GM21576 (cell line): ENCODE measurements around the gene SPECC1L.

Experiments used
- ATAC-seq: cut with Tn5 transposase; IDR thresholded peaks from one replicate; pipeline ENCODE4 v1.9.1; 2021; ENCODE audit warnings: mild to moderate bottlenecking, moderate library complexity; ENCODE audit not compliant: unreplicated experiment

Gene SPECC1L

DNA sequence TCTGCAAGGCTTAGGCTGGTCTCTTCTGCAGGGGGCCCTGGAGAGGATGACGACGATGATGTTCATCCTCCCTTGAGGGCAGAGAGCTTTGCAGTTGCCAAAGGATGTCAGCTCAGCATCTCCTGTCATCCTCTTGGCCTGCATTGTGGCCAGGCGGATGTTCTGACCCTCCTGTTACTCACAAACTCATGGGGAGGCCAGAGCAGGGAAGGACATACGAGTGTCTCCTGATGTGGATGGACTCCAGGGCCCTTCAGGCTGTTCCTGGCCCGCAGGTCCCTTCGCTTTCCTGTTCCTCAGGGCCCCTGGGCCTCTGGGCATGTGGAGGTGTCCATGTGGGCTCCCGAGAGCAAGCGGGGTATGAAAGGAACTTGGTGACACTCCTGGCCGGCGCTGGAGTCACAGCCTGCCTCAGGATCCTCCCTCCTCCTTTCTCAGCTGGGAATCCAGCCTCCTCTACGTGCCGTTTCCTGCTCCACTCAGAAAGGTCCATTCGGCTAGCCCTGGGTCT, 165.3 kb downstream of the SPECC1L start:
- no peak for ATAC-seq

DNA sequence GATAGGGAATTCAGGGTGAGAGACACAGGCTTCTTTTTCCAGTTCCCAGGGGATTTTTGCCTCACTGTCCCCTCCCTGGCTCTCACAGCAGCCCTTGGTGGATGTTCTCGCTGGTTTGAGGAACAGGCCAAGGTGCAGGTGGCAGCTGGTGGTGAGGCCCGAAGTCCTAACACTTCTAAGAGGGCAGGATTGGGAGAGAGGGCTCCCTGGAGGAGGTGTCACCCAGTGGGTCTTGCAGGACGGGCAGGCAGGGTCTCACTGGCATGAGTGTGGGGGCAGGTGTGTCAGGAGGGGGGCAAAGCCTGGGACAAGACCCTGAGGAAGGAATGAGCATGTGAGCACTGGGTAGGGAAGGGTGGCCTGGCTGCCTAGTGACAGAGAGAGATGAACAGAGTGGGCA, 165.9 kb downstream of the SPECC1L start:
- no peak for ATAC-seq

DNA sequence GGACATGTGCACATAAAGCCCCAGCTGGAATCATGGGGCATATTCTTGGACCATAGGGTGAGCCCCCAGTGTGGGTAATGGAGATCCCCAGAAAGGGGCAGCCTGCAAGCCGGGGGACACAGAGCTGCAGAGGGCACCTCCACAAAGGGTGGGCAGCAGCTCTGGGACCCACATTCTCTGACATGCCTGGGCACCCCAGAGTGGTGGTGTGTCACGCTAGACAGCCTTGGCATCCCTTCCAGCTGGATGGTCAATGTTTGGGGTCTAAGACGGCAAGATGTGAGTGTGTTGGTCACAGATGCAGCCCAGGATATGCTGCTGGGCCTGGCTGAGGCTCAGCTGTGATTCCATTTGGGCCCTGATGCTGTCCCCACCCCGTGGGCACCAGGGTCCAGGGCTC, 166.5 kb downstream of the SPECC1L start:
- no peak for ATAC-seq

DNA sequence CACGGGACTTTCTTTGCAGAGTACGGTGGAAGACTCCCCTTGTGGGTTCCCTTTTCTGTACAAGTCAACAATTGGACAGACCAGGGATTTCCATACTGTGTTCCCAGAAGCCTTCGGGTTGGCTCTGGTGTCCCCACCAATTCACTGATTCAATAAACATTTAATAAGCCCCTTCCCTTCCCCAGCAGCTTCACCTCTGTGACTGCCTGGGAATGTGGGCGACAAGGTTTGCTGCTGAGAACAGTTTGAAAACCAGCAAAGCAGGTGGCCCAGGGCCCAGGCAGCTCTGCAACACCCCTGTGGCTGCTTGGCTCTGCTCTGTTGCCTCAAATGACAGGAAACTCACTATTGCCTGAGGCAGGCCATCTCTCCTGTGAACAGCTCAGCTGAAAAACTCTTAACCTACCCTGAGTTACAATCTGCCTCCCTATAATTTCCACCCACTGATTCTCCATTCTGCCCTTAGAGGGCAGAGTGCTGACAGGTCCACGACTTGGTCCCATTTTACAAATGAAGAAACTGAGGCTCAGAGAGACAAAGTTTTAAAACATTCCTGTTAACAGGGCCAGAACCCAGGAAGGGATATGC, 167.2 kb downstream of the SPECC1L start:
- ATAC-seq = no peak

DNA sequence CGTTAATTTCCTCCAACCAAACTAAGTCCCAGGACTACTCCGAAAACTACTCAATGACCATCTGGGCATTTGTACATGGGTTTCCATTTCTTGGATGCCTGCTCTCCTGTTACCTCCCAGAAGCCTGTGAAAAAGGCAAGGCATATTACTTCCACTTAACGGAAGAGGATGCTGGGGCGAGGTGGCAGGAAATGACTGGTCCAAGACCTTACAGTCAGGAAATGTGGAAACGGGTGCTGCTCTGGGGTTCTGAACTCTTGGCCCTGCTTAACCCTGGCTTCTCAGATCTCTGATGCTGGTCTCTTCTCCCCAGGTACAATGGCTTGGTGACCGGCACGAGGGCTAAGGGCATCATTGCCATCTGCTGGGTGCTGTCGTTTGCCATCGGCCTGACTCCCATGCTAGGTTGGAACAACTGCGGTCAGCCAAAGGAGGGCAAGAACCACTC, 169.7 kb downstream of the SPECC1L start:
- ATAC-seq = no peak

GRCh38 chr22:24440718-24441405, 170.2 kb downstream of the SPECC1L start:
- no peak for ATAC-seq

- no peak for ATAC-seq
These were observed 171.0 kb downstream of the SPECC1L start for GRCh38 chr22:24441406-24442351.

- ATAC-seq = no peak
These were observed 171.7 kb downstream of the SPECC1L start for GRCh38 chr22:24442352-24442744.

- ATAC-seq = no peak
These were observed 173.0 kb downstream of the SPECC1L start for GRCh38 chr22:24443668-24444067.

DNA sequence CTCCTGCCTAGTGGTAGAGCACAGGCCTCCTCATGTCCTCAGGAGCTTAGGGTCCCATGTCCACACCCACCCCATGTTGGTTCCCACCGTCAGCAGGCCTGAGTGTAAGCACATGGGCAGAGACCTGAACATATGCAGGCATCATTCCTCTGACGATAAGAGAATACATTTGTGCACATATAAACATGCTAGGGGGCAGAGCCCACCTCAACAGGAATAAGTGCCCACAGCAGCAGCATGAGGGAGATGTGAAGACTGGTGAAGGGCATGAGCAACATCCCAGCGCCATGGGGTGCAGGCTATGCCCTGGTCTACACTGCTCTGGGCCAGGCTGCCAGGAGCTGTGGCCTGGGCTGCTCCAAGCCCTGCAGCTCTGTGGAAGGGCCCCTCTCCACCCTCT, 173.6 kb downstream of the SPECC1L start:
- ATAC-seq = no peak

GRCh38 chr22:24444729-24445466, 174.3 kb downstream of the SPECC1L start:
- ATAC-seq = no peak

GRCh38 chr22:24445481-24446259, 175.0 kb downstream of the SPECC1L start:
- ATAC-seq = no peak

GRCh38 chr22:24446260-24446611, 175.6 kb downstream of the SPECC1L start:
- no peak for ATAC-seq

- ATAC-seq = no peak
These were observed 180.0 kb downstream of the SPECC1L start for GRCh38 chr22:24450610-24451009.

DNA sequence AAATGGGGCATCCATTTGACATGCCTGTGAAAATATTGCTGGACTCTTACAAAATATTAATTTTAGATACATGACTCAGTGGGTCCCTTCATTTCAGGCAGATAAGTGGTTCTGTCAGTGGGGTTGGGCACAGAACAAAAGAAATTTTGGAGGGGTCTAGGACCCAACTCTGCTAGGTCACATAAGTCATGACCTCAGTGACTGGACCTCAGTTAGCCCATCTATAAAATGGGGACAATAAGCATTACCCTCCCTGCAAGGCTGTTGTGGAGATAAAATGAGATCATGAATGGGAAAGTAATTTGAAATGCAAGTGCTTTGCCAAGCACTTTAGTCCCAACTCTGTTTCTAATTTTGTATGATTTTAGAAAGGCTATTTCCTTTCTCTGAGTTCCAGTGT, 180.5 kb downstream of the SPECC1L start:
- ATAC-seq = no peak

DNA sequence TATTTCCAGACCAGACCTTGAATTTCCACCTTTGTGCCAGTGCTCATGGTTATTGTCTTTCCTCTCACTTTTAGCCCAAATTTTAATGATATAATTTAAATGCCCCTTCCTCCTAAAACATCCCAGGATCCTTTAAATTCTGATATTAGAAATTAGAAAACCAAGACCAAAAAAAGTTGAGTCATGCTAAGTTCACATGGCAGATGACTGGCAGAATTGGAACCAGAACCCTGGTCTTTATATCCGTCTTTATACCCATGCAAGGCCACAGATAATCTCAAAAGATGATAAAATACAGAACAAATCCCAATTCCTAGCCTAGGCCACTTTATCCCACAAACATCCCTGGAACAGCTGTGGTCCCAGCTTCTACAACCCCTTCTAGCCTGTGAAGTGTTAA, 183.2 kb downstream of the SPECC1L start:
- ATAC-seq = no peak

- no peak for ATAC-seq
These were observed 184.4 kb downstream of the SPECC1L start for GRCh38 chr22:24455039-24455438.

GRCh38 chr22:24455751-24456426, 185.3 kb downstream of the SPECC1L start:
- ATAC-seq = no peak

DNA sequence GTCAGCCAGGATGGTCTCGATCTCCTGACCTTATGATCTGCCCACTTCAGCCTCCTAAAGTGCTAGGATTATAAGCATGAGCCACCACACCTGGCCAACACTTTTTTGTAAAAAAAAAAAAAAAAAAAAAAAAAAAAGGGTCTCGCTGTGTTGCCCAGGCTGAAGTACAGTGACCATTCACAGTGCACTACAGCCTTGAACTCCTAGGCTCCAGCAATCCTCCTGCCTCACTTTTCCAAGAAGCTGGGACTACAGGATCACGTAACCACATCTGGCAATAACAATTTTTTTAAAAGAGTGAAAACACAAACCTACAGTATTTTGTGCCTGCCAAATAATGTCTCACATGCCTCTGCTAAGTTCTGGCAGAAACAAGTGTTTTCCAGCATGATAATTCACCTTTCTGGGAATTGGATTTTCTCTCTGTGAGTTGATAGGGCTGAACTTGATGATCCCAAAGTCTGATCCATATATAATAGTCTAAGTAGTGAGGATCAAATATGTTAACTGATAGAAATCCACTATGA, 187.3 kb downstream of the SPECC1L start:
- ATAC-seq = no peak
